OCI-LY3 (cell line): ENCODE data around the gene ATP1A4.

Experiments
- EZH2phosphoT487 ChIP-seq: fragments of 200-600 bp; shearing (Covaris generic); IDR thresholded peaks from 2 replicates; pipeline ENCODE4 v1.6.1; 2018; ENCODE audit warnings: antibody characterized with exemption, mixed run types, low read depth
- TF ChIP-seq, protein P1 (sequence below): fragments of 200-600, 300-600 bp; sonication (generic); IDR thresholded peaks from 2 replicates; pipeline ENCODE4 v1.5.1; 2014; ENCODE audit warnings: antibody characterized with exemption, low read length, low read depth

- TF ChIP-seq, protein P1, sequence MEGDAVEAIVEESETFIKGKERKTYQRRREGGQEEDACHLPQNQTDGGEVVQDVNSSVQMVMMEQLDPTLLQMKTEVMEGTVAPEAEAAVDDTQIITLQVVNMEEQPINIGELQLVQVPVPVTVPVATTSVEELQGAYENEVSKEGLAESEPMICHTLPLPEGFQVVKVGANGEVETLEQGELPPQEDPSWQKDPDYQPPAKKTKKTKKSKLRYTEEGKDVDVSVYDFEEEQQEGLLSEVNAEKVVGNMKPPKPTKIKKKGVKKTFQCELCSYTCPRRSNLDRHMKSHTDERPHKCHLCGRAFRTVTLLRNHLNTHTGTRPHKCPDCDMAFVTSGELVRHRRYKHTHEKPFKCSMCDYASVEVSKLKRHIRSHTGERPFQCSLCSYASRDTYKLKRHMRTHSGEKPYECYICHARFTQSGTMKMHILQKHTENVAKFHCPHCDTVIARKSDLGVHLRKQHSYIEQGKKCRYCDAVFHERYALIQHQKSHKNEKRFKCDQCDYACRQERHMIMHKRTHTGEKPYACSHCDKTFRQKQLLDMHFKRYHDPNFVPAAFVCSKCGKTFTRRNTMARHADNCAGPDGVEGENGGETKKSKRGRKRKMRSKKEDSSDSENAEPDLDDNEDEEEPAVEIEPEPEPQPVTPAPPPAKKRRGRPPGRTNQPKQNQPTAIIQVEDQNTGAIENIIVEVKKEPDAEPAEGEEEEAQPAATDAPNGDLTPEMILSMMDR, result no peak
- TF ChIP-seq EZH2phosphoT487, result no peak
Observed at GRCh38 chr1:160166166-160166868, 14.9 kb downstream of the ATP1A4 start.
